HepG2 (cell line): ENCODE results near the gene RUVBL2. TPM values are rescaled to one million over a fixed set of nuclear protein-coding genes. Genes with fewer than 3 reads are reported as not detected.
A peak's percentile ranks its signal among the peaks of the same experiment; 100 is the strongest.

Experiments used
- ARHGAP35 ChIP-seq: sonication (generic); formaldehyde crosslinking; IDR thresholded peaks from 2 replicates; pipeline ENCODE4 v1.9.0; 2022; ENCODE audit warnings: mild to moderate bottlenecking, inconsistent platforms, moderate library complexity, missing genetic modification reagents, borderline replicate concordance
- ARID2 ChIP-seq: sonication (generic); formaldehyde crosslinking; IDR thresholded peaks from 2 replicates; pipeline ENCODE4 v1.8.1; 2022; ENCODE audit warnings: mild to moderate bottlenecking, missing genetic modification reagents, borderline replicate concordance
- ARID3A ChIP-seq: IDR thresholded peaks from 2 replicates; pipeline ENCODE4 v1.6.1; 2012; ENCODE audit warnings: low read depth, low read length, improper control_type of control experiment
- CHD2 ChIP-seq: IDR thresholded peaks from 2 replicates; pipeline ENCODE4 v1.6.1; 2011; ENCODE audit warnings: low read depth, low read length, improper control_type of control experiment
- FLYWCH1 ChIP-seq: sonication (generic); formaldehyde crosslinking; IDR thresholded peaks from 2 replicates; pipeline ENCODE4 v1.8.1; 2023; ENCODE audit warnings: mild to moderate bottlenecking, missing genetic modification reagents
- FOXP1 ChIP-seq, 2 experiments: fragments of 450-650 bp in 1 of 2; IDR thresholded peaks; 2 replicates each; pipeline ENCODE4 v1.6.1; 2017 to 2018; ENCODE audit warnings: antibody characterized with exemption in 1 of 2
- GATAD1 ChIP-seq: IDR thresholded peaks from 2 replicates; pipeline ENCODE4 v1.6.1; 2016; ENCODE audit warnings: missing genetic modification reagents, missing compliant biosample characterization
- KDM2A ChIP-seq: sonication (generic); formaldehyde crosslinking; IDR thresholded peaks from 2 replicates; pipeline ENCODE4 v1.4.0; 2020; ENCODE audit warnings: low read depth, missing genetic modification reagents, borderline replicate concordance
- NFE2L1 ChIP-seq: sonication (generic); formaldehyde crosslinking; IDR thresholded peaks from 2 replicates; pipeline ENCODE4 v1.4.0; 2020; ENCODE audit warnings: missing genetic modification reagents, mild to moderate bottlenecking, borderline replicate concordance
- SKI ChIP-seq: fragments of 450-650 bp; IDR thresholded peaks from one replicate; pipeline ENCODE4 v1.6.1; 2018; ENCODE audit warnings: mild to moderate bottlenecking; ENCODE audit not compliant: partially characterized antibody
- SMARCE1 ChIP-seq: fragments of 450-650 bp; IDR thresholded peaks from 2 replicates; pipeline ENCODE4 v1.6.1; 2017; ENCODE audit warnings: borderline replicate concordance
- STAG1 ChIP-seq: sonication (generic); formaldehyde crosslinking; IDR thresholded peaks from 2 replicates; pipeline ENCODE4 v1.4.0; 2020; ENCODE audit warnings: missing genetic modification reagents
- TFDP1 ChIP-seq: IDR thresholded peaks from 2 replicates; pipeline ENCODE4 v1.6.1; 2016; ENCODE audit warnings: missing compliant biosample characterization, missing genetic modification reagents, borderline replicate concordance
- THAP8 ChIP-seq: sonication (generic); formaldehyde crosslinking; IDR thresholded peaks from 2 replicates; pipeline ENCODE4 v1.5.1; 2020; ENCODE audit warnings: missing genetic modification reagents, mild to moderate bottlenecking, borderline replicate concordance
- XRCC5 ChIP-seq: fragments of 200-400 bp; formaldehyde crosslinking; optimal IDR thresholded peaks from 2 replicates; pipeline ENCODE3; 2017; ENCODE audit warnings: mild to moderate bottlenecking, low read length
- ZBTB4 ChIP-seq: sonication (generic); formaldehyde crosslinking; IDR thresholded peaks from 2 replicates; pipeline ENCODE4 v1.4.0; 2020; ENCODE audit warnings: missing genetic modification reagents, mild to moderate bottlenecking, borderline replicate concordance
- ZNF101 ChIP-seq: sonication (generic); formaldehyde crosslinking; IDR thresholded peaks from 2 replicates; pipeline ENCODE4 v1.4.0; 2020; ENCODE audit warnings: mild to moderate bottlenecking, low read depth, missing genetic modification reagents, borderline replicate concordance
- ZNF292 ChIP-seq: sonication (generic); formaldehyde crosslinking; IDR thresholded peaks from 2 replicates; pipeline ENCODE4 v1.8.1; 2022; ENCODE audit warnings: mild to moderate bottlenecking, low read depth, missing genetic modification reagents, borderline replicate concordance
- ZNF501 ChIP-seq: sonication (generic); formaldehyde crosslinking; IDR thresholded peaks from 2 replicates; pipeline ENCODE4 v1.5.1; 2020; ENCODE audit warnings: mild to moderate bottlenecking, moderate library complexity, missing genetic modification reagents
- ZNF576 ChIP-seq: sonication (generic); formaldehyde crosslinking; IDR thresholded peaks from 2 replicates; pipeline ENCODE4 v1.4.0; 2020; ENCODE audit warnings: mild to moderate bottlenecking, missing genetic modification reagents
- ZNF589 ChIP-seq: sonication (generic); formaldehyde crosslinking; conservative IDR thresholded peaks from 2 replicates; pipeline ENCODE4 v1.8.0; 2022; ENCODE audit warnings: mild to moderate bottlenecking, moderate library complexity, missing genetic modification reagents
- ZNF841 ChIP-seq: sonication (generic); formaldehyde crosslinking; IDR thresholded peaks from 2 replicates; pipeline ENCODE4 v1.8.1; 2023; ENCODE audit warnings: missing genetic modification reagents, borderline replicate concordance
- polyA plus RNA-seq, 8 experiments: library from polyadenylated mRNA; depleted of rRNA in 3 of 8; stranded (reverse) in 7 of 8; unstranded in 1 of 8; fragments of >200 nt; fragmentation: Illumina TruSeq in 4 of 8; extraction: Trizol in 4 of 8; gene quantifications; 2 replicates each; pipeline versions ENCODE4 v1.2.1 to v1.2.3, GENCODE V29; 2011 to 2016; ENCODE audit warnings: low read depth in 4 of 8, missing spikeins in 1 of 8, mixed read lengths in 1 of 8; ENCODE audit not compliant: insufficient read depth in 1 of 8
- total RNA-seq, 5 experiments: library from RNA; depleted of rRNA; stranded (reverse); fragments of >200 nt; fragmentation: Illumina TruSeq; extraction: Trizol; gene quantifications; 2 replicates each; pipeline ENCODE4 v1.2.3, GENCODE V29; 2016; ENCODE audit warnings: low read depth in 1 of 5

The RUVBL2 gene
- total and polyA plus RNA-seq, 2 of the 13 experiments (the other 11 are each of a cell fraction or from before 2014, with no cell fraction given) = 120 to 122 TPM

- TF ChIP-seq ZNF101 (CRISPR knock-in tag) (no peak), ZNF841 (CRISPR knock-in tag) (no peak), THAP8 (no peak), GATAD1 (CRISPR knock-in tag) (peak; percentile 94), ARID3A (no peak; the same call in 1 of the 2 replicates), CHD2 (no peak), STAG1 (CRISPR knock-in tag) (no peak), ZNF589 (CRISPR knock-in tag) (no peak), FOXP1 (IDR thresholded peaks at IDR 0.05) (no peak), FOXP1 (CRISPR knock-in tag; IDR thresholded peaks at IDR 0.05) (no peak), ZNF576 (CRISPR knock-in tag) (no peak), SKI (no peak), ZNF501 (peak; percentile 16), NFE2L1 (CRISPR knock-in tag) (no peak), ARID2 (CRISPR knock-in tag) (no peak), FLYWCH1 (CRISPR knock-in tag) (no peak), ARHGAP35 (CRISPR knock-in tag) (no peak), SMARCE1 (no peak), XRCC5 (peak; percentile 94), TFDP1 (peak; percentile 45; the same call in 1 of the 2 replicates), ZNF292 (CRISPR knock-in tag) (no peak), ZBTB4 (no peak), KDM2A (CRISPR knock-in tag) (peak; percentile 56)
Measured at GRCh38 chr19:48993175-48994034, at the start of gene RUVBL2, which contains the start of gene GYS1 (continued).
